IMR-90 (cell line): Measurements from ENCODE around the gene FBXO4. TPM values are rescaled to one million over a fixed set of nuclear protein-coding genes. Genes with fewer than 3 reads are reported as not detected.

Experiments
- ATAC-seq: fragments of 200-7000 bp; cut with Tn5 transposase; 2 replicates; pipeline ENCODE4 v1.9.1; 2020; ENCODE audit warnings: low read depth, mild to moderate bottlenecking, moderate library complexity
- BruUV-seq: library from RNA; stranded (reverse); fragments of 400-500 nt; replicated peaks from 2 replicates; lab custom pipeline; 2021; lab: Mats Ljungman, UMichigan
- CTCF ChIA-PET: fragments of 300-600 bp; formaldehyde crosslinking; extraction: SDS; loops from one replicate; lab custom pipeline; 2021; ENCODE audit warnings: antibody characterized with exemption; lab: Yijun Ruan, JAX
- POLR2A ChIA-PET: fragments of 300-600 bp; sonication (Branson Sonifier 250); formaldehyde crosslinking; loops from one replicate; lab custom pipeline; 2022; ENCODE audit warnings: antibody characterized with exemption; ENCODE audit not compliant: unreplicated experiment; lab: Charles Lee
- DNase-seq: peaks from one replicate; pipeline ENCODE4 v3.0.0; 2013
- H2AFZ ChIP-seq: replicated peaks from 2 replicates; pipeline ENCODE3; 2013; ENCODE audit warnings: low read length, mild to moderate bottlenecking; ENCODE audit not compliant: poor library complexity
- H2AK5ac ChIP-seq: 2 replicates; pipeline ENCODE4 v1.6.1; 2013; ENCODE audit warnings: low read depth, low read length, inconsistent platforms
- H2AK9ac ChIP-seq: replicated peaks from 2 replicates; pipeline ENCODE3; 2013; ENCODE audit warnings: mild to moderate bottlenecking, low read depth, low read length, moderate library complexity; ENCODE audit not compliant: poor library complexity
- H2BK120ac ChIP-seq: 2 replicates; pipeline ENCODE4 v1.6.1; 2013; ENCODE audit warnings: low read depth, low read length, inconsistent platforms
- H2BK15ac ChIP-seq: 3 replicates; pipeline ENCODE4 v1.6.1; 2013; ENCODE audit warnings: low read depth, low read length, inconsistent platforms
- H2BK20ac ChIP-seq: 2 replicates; pipeline ENCODE4 v1.6.1; 2013; ENCODE audit warnings: low read depth, mild to moderate bottlenecking, inconsistent platforms, low read length, moderate library complexity
- H2BK5ac ChIP-seq: 2 replicates; pipeline ENCODE4 v1.6.1; 2013; ENCODE audit warnings: mild to moderate bottlenecking, low read depth, low read length, inconsistent platforms; ENCODE audit not compliant: poor library complexity, severe bottlenecking
- H3K14ac ChIP-seq: replicated peaks from 2 replicates; pipeline ENCODE4 v1.6.1; 2013; ENCODE audit warnings: low read depth, low read length, inconsistent platforms
- H3K18ac ChIP-seq: 2 replicates; pipeline ENCODE4 v1.6.1; 2013; ENCODE audit warnings: low read depth, low read length, control low read depth
- H3K23ac ChIP-seq: 2 replicates; pipeline ENCODE4 v1.6.1; 2013; ENCODE audit warnings: low read depth, low read length, inconsistent platforms
- H3K27ac ChIP-seq: 2 replicates; pipeline ENCODE4 v1.5.1; 2013; ENCODE audit warnings: mild to moderate bottlenecking, control low read depth, low read length; ENCODE audit not compliant: insufficient read depth
- H3K27me3 ChIP-seq: 2 replicates; pipeline ENCODE4 v1.6.1; 2013; ENCODE audit warnings: low read length; ENCODE audit not compliant: control insufficient read depth, insufficient read depth
- H3K36me3 ChIP-seq: 2 replicates; pipeline ENCODE4 v1.6.1; 2013; ENCODE audit warnings: low read length, mixed read lengths; ENCODE audit not compliant: control insufficient read depth, insufficient read depth
- H3K4ac ChIP-seq: 2 replicates; pipeline ENCODE4 v1.6.1; 2013; ENCODE audit warnings: low read depth, low read length, inconsistent platforms
- H3K4me1 ChIP-seq: 2 replicates; pipeline ENCODE4 v1.6.1; 2013; ENCODE audit warnings: low read length, mixed read lengths; ENCODE audit not compliant: control insufficient read depth, insufficient read depth
- H3K4me2 ChIP-seq: 2 replicates; pipeline ENCODE4 v1.6.1; 2013; ENCODE audit warnings: low read depth, mild to moderate bottlenecking, control low read depth, low read length, moderate library complexity
- H3K4me3 ChIP-seq: 2 replicates; pipeline ENCODE4 v1.5.1; 2013; ENCODE audit warnings: low read depth, mild to moderate bottlenecking, control low read depth, low read length, moderate library complexity; ENCODE audit not compliant: insufficient read depth
- H3K56ac ChIP-seq: 2 replicates; pipeline ENCODE4 v1.6.1; 2013; ENCODE audit warnings: low read length, inconsistent platforms; ENCODE audit not compliant: insufficient read depth; ENCODE audit errors: extremely low read depth
- H3K79me1 ChIP-seq, 2 experiments: 2 replicates each; pipeline ENCODE4 v1.6.1; 2013; ENCODE audit warnings: low read length in 2 of 2, inconsistent platforms in 1 of 2, low read depth in 1 of 2
- H3K9ac ChIP-seq: 2 replicates; pipeline ENCODE4 v1.6.1; 2013; ENCODE audit warnings: low read depth, low read length, control low read depth
- H3K9me1 ChIP-seq: 2 replicates; pipeline ENCODE4 v1.6.1; 2013; ENCODE audit warnings: low read length, inconsistent platforms; ENCODE audit not compliant: insufficient read depth
- H3K9me3 ChIP-seq: 2 replicates; pipeline ENCODE4 v1.6.1; 2013; ENCODE audit warnings: low read length; ENCODE audit not compliant: control insufficient read depth, insufficient read depth
- H4K20me1 ChIP-seq: 2 replicates; pipeline ENCODE4 v1.6.1; 2013; ENCODE audit warnings: low read length, inconsistent platforms; ENCODE audit not compliant: insufficient read depth
- H4K5ac ChIP-seq: 2 replicates; pipeline ENCODE4 v1.6.1; 2013; ENCODE audit warnings: mild to moderate bottlenecking, low read depth, low read length, control low read depth
- H4K8ac ChIP-seq, 2 experiments: 2 replicates each; pipeline ENCODE4 v1.6.1; 2013; ENCODE audit warnings: low read depth in 2 of 2, low read length in 2 of 2, control low read depth in 1 of 2, inconsistent platforms in 1 of 2
- H4K91ac ChIP-seq: 2 replicates; pipeline ENCODE4 v1.6.1; 2013; ENCODE audit warnings: low read depth, low read length, inconsistent platforms; ENCODE audit not compliant: insufficient read depth
- CEBPB ChIP-seq: IDR thresholded peaks from 2 replicates; pipeline ENCODE4 v1.6.1; 2012; ENCODE audit warnings: low read depth, low read length, improper control_type of control experiment
- CHD1 ChIP-seq: IDR thresholded peaks from 2 replicates; pipeline ENCODE4 v1.6.1; 2012; ENCODE audit warnings: low read depth, low read length, improper control_type of control experiment
- ELK1 ChIP-seq: fragments of 150-350 bp; IDR thresholded peaks from 2 replicates; pipeline ENCODE4 v1.6.1; 2016; ENCODE audit warnings: low read depth, mild to moderate bottlenecking, low read length, moderate library complexity, borderline replicate concordance
- FOS ChIP-seq: fragments of 150-350 bp; IDR thresholded peaks from 2 replicates; pipeline ENCODE4 v1.6.1; 2016; ENCODE audit warnings: low read depth, low read length
- MAFK ChIP-seq: IDR thresholded peaks from 2 replicates; pipeline ENCODE4 v1.6.1; 2012; ENCODE audit warnings: low read depth, low read length, improper control_type of control experiment
- MAZ ChIP-seq: IDR thresholded peaks from 2 replicates; pipeline ENCODE4 v1.6.1; 2012; ENCODE audit warnings: low read depth, mild to moderate bottlenecking, low read length, improper control_type of control experiment, moderate library complexity, borderline replicate concordance
- MXI1 ChIP-seq: IDR thresholded peaks from 2 replicates; pipeline ENCODE4 v1.6.1; 2012; ENCODE audit warnings: low read depth, mild to moderate bottlenecking, low read length, moderate library complexity, borderline replicate concordance
- POLR2A ChIP-seq: IDR thresholded peaks from 2 replicates; pipeline ENCODE4 v1.6.1; 2012; ENCODE audit warnings: mild to moderate bottlenecking, low read depth, low read length
- RAD21 ChIP-seq: IDR thresholded peaks from 2 replicates; pipeline ENCODE4 v1.6.1; 2012; ENCODE audit warnings: low read length, improper control_type of control experiment
- RCOR1 ChIP-seq: IDR thresholded peaks from 2 replicates; pipeline ENCODE4 v1.6.1; 2012; ENCODE audit warnings: mild to moderate bottlenecking, low read length, improper control_type of control experiment; ENCODE audit not compliant: insufficient replicate concordance
- RFX5 ChIP-seq: IDR thresholded peaks from 2 replicates; pipeline ENCODE4 v1.8.0; 2012; ENCODE audit warnings: low read depth, mild to moderate bottlenecking, low read length, moderate library complexity
- WGBS, 2 experiments: methylation state at CpG; one replicate each; pipeline versions ENCODE4 v1.1.5 to v1.1.7; 2013; ENCODE audit warnings: missing lambda C conversion rate in 2 of 2; ENCODE audit not compliant: insufficient read length in 1 of 2; ENCODE audit errors: extremely low coverage in 2 of 2; 5-methylcytosine and 5-hydroxymethylcytosine counted together
- dilution Hi-C: fragments of 300-500 bp; cut with HindIII; formaldehyde crosslinking; loops from one replicate; pipeline ENCODE4 v1.14.3; 2018; ENCODE audit warnings: low sequenced_read_pairs; ENCODE audit not compliant: unreplicated experiment
- in situ Hi-C: fragments of 300-500 bp; cut with MboI; formaldehyde crosslinking; loops from 3 replicates; pipeline ENCODE4 v1.14.3; 2019; ENCODE audit warnings: low sequenced_read_pairs, inconsistent platforms, mixed read lengths
- intact Hi-C: fragments of 100-400 bp; cut with micrococcal nuclease; formaldehyde crosslinking; loops from 2 replicates; pipeline ENCODE4 v1.10.0; 2022
- polyA plus RNA-seq, 3 experiments: library from polyadenylated mRNA; depleted of rRNA; stranded (reverse); fragments of >200 nt; gene quantifications; 2 replicates each; pipeline ENCODE4 v1.2.3, GENCODE V29; 2012; ENCODE audit warnings: low replicate concordance in 1 of 3
- total RNA-seq: library from RNA; depleted of rRNA; stranded (reverse); fragments of >200 nt; gene quantifications from 2 replicates; pipeline ENCODE4 v1.2.3, GENCODE V29; 2012
- TF ChIP-seq, protein P1 (sequence below): conservative IDR thresholded peaks from 2 replicates; pipeline ENCODE4 v1.5.1; 2012; ENCODE audit warnings: mild to moderate bottlenecking, low read depth, low read length, improper control_type of control experiment
- TF ChIP-seq, protein P2 (sequence below): fragments of 150-350 bp; IDR thresholded peaks from 2 replicates; pipeline ENCODE4 v1.6.1; 2017; ENCODE audit warnings: mild to moderate bottlenecking, antibody characterized with exemption, low read length, low read depth

The FBXO4 gene
- total and polyA plus RNA-seq, 2 of the 4 experiments (the other 2 are of a cell fraction) = 3.5 to 4.1 TPM

GRCh38 chr5:41876678-41877077 lies 48.4 kb upstream of the FBXO4 start (continued):
- TF ChIP-seq, protein P1, sequence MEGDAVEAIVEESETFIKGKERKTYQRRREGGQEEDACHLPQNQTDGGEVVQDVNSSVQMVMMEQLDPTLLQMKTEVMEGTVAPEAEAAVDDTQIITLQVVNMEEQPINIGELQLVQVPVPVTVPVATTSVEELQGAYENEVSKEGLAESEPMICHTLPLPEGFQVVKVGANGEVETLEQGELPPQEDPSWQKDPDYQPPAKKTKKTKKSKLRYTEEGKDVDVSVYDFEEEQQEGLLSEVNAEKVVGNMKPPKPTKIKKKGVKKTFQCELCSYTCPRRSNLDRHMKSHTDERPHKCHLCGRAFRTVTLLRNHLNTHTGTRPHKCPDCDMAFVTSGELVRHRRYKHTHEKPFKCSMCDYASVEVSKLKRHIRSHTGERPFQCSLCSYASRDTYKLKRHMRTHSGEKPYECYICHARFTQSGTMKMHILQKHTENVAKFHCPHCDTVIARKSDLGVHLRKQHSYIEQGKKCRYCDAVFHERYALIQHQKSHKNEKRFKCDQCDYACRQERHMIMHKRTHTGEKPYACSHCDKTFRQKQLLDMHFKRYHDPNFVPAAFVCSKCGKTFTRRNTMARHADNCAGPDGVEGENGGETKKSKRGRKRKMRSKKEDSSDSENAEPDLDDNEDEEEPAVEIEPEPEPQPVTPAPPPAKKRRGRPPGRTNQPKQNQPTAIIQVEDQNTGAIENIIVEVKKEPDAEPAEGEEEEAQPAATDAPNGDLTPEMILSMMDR = no peak
- no peak for TF ChIP-seq RAD21

DNA sequence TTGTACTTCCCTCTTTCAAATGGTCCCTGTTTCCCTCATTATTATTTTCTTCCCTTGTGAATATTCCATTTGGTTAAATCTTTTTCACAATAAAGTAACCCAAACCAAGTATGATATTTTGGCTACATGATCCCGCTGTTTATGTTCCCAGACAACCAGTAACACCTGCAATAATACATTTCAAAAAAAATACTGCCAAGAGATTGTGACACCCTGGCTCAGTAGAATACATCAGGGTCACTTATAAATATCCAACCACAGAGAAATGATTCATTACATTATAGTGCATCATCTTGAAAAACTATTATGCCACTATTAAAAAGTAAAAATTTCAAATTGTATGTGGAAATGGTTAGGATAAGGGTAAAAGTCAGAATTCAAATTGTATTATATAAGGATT lies 47.7 kb upstream of the FBXO4 start:
- H4K91ac ChIP-seq = no peak overlapping the region
- no peak overlapping the region for H2AK5ac ChIP-seq
- no peak overlapping the region for H4K8ac ChIP-seq
- H3K14ac ChIP-seq = no peak overlapping the region
- BruUV-seq = no TSS peak
- H2BK20ac ChIP-seq = no peak overlapping the region
- no peak overlapping the region for H3K56ac ChIP-seq
- no peak overlapping the region for H2BK120ac ChIP-seq
- no peak overlapping the region for H3K18ac ChIP-seq
- no peak overlapping the region for H2BK15ac ChIP-seq
- H3K27ac ChIP-seq = no peak overlapping the region
- H3K23ac ChIP-seq = no peak overlapping the region
- H3K4me3 ChIP-seq = no peak overlapping the region
- H3K79me1 ChIP-seq = no peaks in the 10 kb centered on the region
- H4K20me1 ChIP-seq = no peaks in the 10 kb centered on the region
- dilution Hi-C loops (no loop called here), intact Hi-C loops (no loop called here), in situ Hi-C loops (no loop called here)
- H3K4me2 ChIP-seq = no peak overlapping the region
- H2AFZ ChIP-seq = no peak overlapping the region
- no peak overlapping the region for H4K5ac ChIP-seq
- no peak overlapping the region for H3K4ac ChIP-seq
- H3K36me3 ChIP-seq = no peaks in the 10 kb centered on the region
- ATAC-seq (no peak), DNase-seq (no peak)
- peaks cover 1% of the 10 kb centered on the region for H3K27me3 ChIP-seq
- H3K4me1 ChIP-seq = no peaks in the 10 kb centered on the region
- no peak overlapping the region for H3K9ac ChIP-seq
- no peak overlapping the region for H2AK9ac ChIP-seq
- no peak overlapping the region for H2BK5ac ChIP-seq
- POLR2A ChIA-PET = no interaction called here
- WGBS, 2 experiments = no CpG with 5 or more reads among the region's 1 CpG
- H3K9me3 ChIP-seq = no peaks in the 10 kb centered on the region
- H3K9me1 ChIP-seq = no peaks in the 10 kb centered on the region
- CTCF ChIA-PET = no interaction called here
- TF ChIP-seq POLR2A (no peak), RFX5 (no peak), MAZ (no peak), RCOR1 (no peak), MXI1 (no peak), CHD1 (no peak), FOS (no peak), RAD21 (no peak), ELK1 (no peak), CEBPB (no peak), MAFK (no peak)
- TF ChIP-seq, protein P2, sequence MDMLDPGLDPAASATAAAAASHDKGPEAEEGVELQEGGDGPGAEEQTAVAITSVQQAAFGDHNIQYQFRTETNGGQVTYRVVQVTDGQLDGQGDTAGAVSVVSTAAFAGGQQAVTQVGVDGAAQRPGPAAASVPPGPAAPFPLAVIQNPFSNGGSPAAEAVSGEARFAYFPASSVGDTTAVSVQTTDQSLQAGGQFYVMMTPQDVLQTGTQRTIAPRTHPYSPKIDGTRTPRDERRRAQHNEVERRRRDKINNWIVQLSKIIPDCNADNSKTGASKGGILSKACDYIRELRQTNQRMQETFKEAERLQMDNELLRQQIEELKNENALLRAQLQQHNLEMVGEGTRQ = no peak
